NCI-H82 treated with DMSO at 0.1 percent for 48 hours (cell line): Measurements from ENCODE around the gene ERN1.

Source experiments
- DNase-seq: peaks from one replicate; lab custom pipeline; 2025; ENCODE audit not compliant: unreplicated experiment; lab: John Stamatoyannopoulos, UW

The ERN1 gene

GRCh38 chr17:64158406-64158805 is 28.5 kb upstream of the ERN1 start:
- DNase-seq, result no peak

- no peak for DNase-seq
Observed at GRCh38 chr17:64157669-64158180, 27.8 kb upstream of the ERN1 start.

- DNase-seq, result no peak
Observed at GRCh38 chr17:64156670-64157069, 26.7 kb upstream of the ERN1 start.

DNA sequence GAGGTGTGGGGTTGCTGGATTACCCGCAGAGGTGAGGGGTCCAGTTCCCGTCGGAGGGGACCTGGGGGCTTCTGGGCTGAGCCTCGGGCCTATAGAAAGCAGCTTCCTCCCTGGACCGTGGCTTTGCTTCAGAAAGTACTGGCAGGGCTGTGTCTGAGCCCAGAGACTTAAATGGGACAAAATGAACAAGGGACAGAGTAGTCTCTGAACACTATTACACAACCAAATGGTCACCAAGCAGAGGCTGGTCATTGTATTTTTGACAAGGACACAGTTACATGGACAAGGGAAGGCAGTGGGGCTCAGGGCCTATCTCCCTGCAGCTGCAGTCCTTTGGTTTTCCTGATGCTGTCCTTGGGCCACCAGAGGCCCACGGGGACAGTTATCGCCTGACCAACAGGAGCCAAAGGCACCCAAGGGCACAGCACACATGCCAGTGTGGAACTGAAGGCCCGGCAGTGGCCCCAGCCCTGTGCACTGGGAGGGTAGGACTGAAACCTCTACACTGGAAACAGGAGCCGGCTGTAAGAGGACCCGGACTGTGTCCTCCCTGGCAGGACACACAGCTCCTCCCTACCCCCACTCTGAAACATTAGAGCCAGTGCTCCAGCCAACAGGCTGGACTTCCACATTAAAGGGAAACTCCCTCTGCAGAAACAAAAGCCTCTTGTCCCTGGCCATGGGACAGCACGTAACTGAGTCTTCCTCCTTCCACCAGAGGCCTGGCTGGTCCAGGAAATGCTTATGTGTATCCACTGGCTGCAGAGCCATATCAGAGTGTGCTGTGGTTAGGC is 26.0 kb upstream of the ERN1 start:
- DNase-seq, result no peak

DNA sequence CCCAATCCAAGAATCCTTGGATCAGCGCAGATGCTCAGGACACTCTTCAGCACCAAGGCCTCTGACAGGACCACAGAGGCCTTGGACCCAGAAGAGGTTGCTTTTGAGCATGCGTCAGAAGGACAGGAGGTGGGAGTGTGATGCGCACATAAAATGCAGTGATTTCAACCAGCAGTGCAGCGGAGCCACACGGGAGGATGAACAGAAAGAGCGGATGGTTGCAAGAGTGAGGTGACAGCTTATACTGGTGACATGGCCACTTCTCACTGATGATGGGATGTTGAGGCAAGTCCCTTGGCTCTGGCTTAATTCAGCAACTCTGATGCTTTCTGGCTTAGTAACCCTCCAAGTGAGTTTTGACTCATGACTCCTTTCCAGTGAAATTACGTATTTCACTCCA is 25.2 kb upstream of the ERN1 start:
- no peak for DNase-seq

- no peak for DNase-seq
Observed at GRCh38 chr17:64154717-64155116, 24.8 kb upstream of the ERN1 start.

- no peak for DNase-seq
Observed at GRCh38 chr17:64154313-64154695, 24.4 kb upstream of the ERN1 start.

GRCh38 chr17:64153565-64154312 is 23.8 kb upstream of the ERN1 start:
- DNase-seq, result no peak

GRCh38 chr17:64152428-64153125 is 22.6 kb upstream of the ERN1 start:
- peak; percentile 75 for DNase-seq

GRCh38 chr17:64151016-64151368 is 21.0 kb upstream of the ERN1 start:
- no peak for DNase-seq

DNA sequence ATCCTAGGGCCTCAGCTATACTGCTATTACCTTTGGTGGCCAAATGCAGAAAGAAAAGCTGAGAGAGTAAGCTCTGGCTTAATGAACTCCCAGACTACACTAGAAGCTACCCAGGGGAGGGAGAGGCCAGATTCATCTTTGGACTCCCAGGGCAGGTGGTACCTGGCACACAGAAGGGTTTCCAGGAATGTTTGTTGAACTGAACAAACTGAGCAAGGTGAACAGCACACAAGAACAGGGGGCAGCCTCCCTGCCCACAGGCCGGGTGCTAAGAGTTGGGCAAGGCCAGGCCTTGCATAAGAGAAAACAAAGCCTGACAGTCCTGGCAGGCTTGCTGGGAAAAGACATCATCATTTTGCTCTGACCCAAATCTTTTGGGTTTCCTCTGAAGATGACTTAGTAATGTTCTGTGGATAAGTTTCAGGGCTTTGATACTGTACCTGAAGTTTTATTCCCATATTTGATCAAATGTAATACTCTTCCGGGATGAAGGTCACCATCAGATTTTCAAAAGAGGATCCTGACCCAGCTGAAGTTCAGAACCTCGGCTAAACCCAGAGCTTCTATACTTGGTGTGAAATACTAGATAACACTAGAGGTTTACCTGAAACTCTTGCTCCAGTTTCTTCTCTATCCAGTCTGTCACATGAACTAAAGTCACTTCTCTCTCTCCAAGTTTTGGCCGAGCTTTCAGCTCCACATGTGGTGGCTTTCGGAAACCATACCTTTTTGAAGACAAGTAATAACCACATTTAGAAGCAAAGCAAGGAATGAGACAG is 20.5 kb upstream of the ERN1 start:
- DNase-seq, result no peak

DNA sequence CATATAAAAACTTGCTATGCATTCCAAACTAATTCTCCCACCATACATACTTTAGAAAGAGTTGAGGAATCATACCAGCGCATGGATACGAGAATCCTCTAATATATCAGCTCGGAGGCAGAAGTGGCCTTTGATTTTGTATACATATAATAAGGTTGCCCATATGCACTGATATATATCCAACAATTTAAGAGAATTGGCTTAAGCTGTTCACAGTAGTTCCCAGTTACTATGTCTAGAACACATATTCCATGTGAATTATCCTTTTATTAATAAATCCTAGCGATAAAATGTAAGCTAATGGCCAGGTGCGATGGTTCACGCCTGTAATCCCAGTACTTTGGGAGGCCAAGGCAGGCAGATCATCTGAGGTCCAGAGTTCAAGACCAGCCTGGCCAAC is 19.3 kb upstream of the ERN1 start:
- no peak for DNase-seq

- DNase-seq, result no peak
Observed at GRCh38 chr17:64148699-64149098, 18.8 kb upstream of the ERN1 start.

- peak; percentile 75 for DNase-seq
Observed at GRCh38 chr17:64148017-64148631, 18.2 kb upstream of the ERN1 start.

DNA sequence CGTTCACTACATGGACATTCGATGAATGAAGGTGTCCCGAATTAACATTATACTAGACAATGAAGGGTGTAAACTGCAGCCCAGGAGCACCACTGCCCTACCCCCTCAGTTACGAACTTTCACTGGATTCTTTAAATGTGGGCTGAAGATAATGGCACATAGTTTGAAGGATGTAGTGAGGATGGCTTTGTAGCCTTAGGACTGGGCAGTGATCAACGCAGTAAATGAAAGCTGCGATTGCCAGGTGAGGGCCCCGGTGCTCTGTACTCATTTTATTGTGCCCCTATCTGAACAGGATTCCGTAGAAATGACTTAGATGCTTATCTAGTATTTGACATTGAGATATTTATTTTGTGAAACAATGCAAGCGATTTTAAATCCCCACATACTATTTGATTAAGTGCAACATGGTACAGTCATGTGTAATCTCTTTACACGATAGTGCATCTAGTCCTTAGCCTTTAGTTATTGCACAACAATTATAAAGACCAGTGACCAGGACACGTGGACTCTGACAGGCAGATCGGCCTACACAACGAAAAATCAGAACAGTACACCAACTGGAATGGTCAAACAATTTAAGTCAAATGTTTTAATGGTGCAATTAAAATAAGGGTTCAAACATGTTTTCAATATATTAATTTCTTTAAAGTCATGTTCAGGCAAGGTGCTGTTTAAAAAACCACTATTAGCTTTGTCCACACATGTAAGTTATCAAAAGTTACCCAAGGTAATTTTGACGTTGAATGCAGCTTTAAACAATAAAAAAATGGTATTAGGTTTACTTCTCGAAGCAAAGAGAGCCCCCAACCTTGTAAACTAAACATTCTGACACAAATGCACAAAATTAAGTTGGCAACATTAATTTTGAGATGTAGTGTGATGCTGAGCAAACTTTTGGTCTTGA is 17.4 kb upstream of the ERN1 start:
- DNase-seq, result peak; percentile 57

- DNase-seq, result peak; percentile 27
Observed at GRCh38 chr17:64146418-64147109, 16.6 kb upstream of the ERN1 start.

DNA sequence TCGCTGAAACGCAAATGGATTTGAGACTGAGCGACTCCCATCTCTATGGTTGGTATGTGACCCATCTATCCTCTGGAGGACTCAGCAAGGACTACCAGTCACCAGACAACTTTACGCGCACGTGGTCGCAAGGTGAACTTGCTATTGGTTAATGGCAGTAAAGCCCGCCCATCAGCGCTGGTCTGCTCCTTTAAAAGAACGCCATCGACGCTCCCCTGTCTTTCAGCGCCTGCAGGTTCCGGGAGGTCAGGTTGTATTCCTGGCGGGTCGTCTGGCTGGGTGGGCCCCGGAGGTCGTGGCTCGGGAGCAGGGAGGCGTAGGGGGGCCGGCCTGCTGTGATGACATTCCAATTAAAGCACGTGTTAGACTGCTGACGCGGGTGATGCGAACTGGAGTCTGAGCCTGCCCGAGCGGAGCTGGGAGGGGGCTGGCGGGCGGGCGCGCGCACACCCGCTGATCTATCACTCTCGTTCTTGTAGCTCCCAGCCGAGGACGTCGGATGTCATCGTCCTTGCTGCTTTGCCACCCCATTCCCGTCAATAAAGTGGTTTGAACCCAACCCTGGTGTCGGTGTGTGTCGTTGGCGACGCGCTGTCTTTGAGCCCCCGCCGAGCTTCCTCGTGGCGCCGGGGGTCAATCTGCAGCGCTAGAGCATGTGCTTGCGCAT is 15.9 kb upstream of the ERN1 start:
- peak; percentile 99 for DNase-seq

- no peak for DNase-seq
Observed at GRCh38 chr17:64145375-64145750, 15.4 kb upstream of the ERN1 start.
